Activated T-helper 1 cell treated with anti-CD3 and anti-CD28 coated beads, Interleukin-12 subunit alpha, Interleukin-12 subunit beta, Interleukin-2, Interleukin-4 antibody, amounts not matched to agents 30 ng/mL and 10 ng/mL and 1 ng/mL, durations not matched to agents 14 hours and 24 hours and 36 hours (primary cell): Measurements from ENCODE around the gene RAB25. TPM values are rescaled to one million over a fixed set of nuclear protein-coding genes. Genes with fewer than 3 reads are reported as not detected.
A peak's percentile ranks its signal among the peaks of the same experiment; 100 is the strongest.

Experiments
- DNase-seq: peaks from one replicate; pipeline ENCODE4 v3.0.0; 2021; ENCODE audit warnings: low spot score
- H3K27ac Mint-ChIP-seq: one replicate; pipeline ENCODE4 v1.8.0; 2021; ENCODE audit warnings: mild to moderate bottlenecking, mixed read lengths
- H3K27me3 Mint-ChIP-seq: one replicate; pipeline ENCODE4 v1.8.0; 2022; ENCODE audit warnings: mild to moderate bottlenecking, moderate library complexity, mixed read lengths; ENCODE audit not compliant: insufficient read depth
- H3K36me3 Mint-ChIP-seq: one replicate; pipeline ENCODE4 v1.8.0; 2021; ENCODE audit warnings: low read depth, mixed read lengths
- H3K4me1 Mint-ChIP-seq: one replicate; pipeline ENCODE4 v1.8.0; 2021; ENCODE audit warnings: low read depth, mixed read lengths
- H3K4me3 Mint-ChIP-seq: one replicate; pipeline ENCODE4 v1.8.0; 2021; ENCODE audit warnings: mild to moderate bottlenecking, moderate library complexity, mixed read lengths
- H3K9me3 Mint-ChIP-seq: one replicate; pipeline ENCODE4 v1.8.0; 2021; ENCODE audit warnings: mixed read lengths
- intact Hi-C: fragments of 100-400 bp; cut with micrococcal nuclease; formaldehyde crosslinking; loops from one replicate; pipeline ENCODE4 v1.15.1; 2024
- total RNA-seq: library from RNA; stranded (reverse); gene quantifications from 2 replicates; pipeline ENCODE4 v1.2.3, GENCODE V29; 2022

Gene RAB25
- total RNA-seq, 1 donor from 2014 or later = 0.18 TPM

DNA sequence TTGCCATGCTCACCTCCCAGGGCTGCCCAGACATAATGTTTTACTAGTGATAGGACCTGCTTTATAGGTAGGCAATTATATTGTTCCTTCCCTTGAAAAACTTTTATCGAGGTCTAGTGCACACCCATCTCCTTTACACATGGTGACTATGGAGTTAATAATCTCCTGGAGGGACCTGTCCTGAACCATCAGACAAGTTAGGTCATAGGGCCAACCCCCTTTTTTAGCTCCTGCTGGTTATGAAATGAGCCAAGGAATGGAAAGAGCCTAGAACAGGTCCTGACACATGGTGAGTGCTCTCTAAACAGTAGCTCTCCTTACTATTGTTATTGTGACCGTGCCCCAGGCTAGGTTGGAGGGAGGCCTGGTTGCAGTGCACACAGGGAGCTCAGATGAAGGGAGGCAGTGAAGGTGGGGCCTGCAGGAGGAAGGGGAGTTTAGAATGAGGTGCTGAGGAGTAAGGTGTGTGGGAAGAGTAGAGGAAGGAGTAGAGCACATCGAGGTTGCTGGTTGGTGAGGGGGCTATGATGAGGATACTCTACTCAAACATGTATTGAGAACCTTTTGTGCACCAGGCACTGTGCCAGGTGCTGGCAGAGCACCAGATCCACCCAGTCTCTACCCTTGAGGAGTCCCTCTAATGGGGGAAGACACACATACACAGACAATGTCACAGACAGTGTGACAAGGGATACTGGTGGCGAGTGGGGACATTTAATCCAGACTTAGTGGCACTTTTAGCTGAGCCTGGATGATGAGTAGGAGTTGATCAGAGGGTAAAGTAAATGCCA, 39.4 kb downstream of the RAB25 start:
- Mint-ChIP-seq H3K4me3 (no peak overlapping the region), H3K27ac (peak overlapping the region; percentile 24), H3K27me3 (peaks cover 23% of the 10 kb centered on the region), H3K9me3 (no peaks in the 10 kb centered on the region), H3K36me3 (peaks cover 3% of the 10 kb centered on the region), H3K4me1 (peaks cover 63% of the 10 kb centered on the region)
- intact Hi-C loops = no loop called here
- DNase-seq = no peak

DNA sequence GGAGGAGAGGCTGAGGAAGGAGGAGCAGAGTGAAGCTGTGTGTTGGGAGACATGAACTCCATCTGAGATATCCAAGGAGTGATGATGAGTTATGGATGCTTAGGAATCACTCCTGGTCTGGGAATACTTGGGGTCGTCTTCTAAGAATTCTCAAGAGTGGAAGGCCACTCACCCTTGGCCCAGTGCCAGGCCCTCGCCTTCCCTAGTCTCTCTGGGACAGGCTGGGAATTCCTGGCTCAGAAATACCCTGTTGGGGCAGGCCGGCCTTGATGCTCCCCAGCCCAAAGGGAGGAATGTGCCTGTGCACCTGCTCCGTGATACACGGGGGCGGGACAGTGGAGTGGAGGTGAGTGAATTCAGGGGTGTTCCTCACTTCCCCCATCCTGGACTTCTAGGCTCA, 40.9 kb downstream of the RAB25 start:
- H3K36me3 Mint-ChIP-seq = peaks cover 4% of the 10 kb centered on the region
- intact Hi-C loops = no loop called here
- H3K27me3 Mint-ChIP-seq = peaks cover 23% of the 10 kb centered on the region
- no peak overlapping the region for H3K4me3 Mint-ChIP-seq
- no peak overlapping the region for H3K27ac Mint-ChIP-seq
- no peaks in the 10 kb centered on the region for H3K9me3 Mint-ChIP-seq
- DNase-seq = no peak
- peaks cover 64% of the 10 kb centered on the region for H3K4me1 Mint-ChIP-seq

DNA sequence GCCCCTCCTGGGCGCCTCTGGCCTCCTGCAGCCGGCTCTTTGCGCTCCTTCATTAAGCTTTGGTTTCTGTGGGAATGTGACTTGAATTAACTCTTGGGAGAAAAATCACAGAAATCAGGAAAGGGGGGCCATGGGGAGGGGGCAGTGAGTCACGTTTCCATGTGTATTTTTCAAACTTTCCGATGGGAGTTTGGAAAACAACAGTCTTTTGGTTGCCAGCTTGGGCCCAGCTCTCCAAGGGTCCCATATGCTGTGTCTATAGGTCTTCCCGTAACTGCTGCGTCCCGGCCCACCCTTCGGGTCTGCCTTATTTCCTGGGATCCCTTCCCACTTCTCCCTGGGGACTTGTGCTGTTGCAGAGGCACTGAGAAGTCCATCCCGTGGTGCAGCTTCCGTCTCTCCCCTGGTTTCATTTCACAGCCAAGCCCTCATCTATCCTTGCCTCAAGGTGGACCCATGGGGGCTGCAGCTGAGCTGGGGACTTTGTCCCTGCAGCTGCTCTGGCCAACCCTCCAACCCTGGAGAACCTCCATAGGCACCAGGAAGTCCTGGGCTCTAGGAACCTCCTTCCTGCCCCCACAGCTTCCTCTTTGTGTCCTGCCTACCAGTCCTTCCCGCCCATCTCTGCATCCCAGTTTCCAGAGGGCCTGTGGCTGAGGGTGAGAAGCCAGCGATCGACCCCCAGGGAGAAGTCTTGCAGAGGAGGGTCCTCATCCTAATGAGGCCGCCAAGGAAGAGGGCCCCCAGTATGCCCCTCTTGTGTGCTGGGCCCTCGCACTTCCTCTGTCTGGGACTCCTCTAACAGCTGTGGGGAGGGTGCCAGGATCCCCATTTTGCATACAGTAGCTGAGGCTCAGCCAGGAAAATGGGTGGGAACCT, 41.9 kb downstream of the RAB25 start:
- Mint-ChIP-seq H3K9me3 (no peaks in the 10 kb centered on the region), H3K27me3 (peaks cover 23% of the 10 kb centered on the region), H3K36me3 (peaks cover 4% of the 10 kb centered on the region), H3K4me3 (no peak overlapping the region), H3K4me1 (peaks cover 62% of the 10 kb centered on the region), H3K27ac (peak overlapping the region; percentile 47)
- intact Hi-C loops = no loop called here
- DNase-seq = no peak

DNA sequence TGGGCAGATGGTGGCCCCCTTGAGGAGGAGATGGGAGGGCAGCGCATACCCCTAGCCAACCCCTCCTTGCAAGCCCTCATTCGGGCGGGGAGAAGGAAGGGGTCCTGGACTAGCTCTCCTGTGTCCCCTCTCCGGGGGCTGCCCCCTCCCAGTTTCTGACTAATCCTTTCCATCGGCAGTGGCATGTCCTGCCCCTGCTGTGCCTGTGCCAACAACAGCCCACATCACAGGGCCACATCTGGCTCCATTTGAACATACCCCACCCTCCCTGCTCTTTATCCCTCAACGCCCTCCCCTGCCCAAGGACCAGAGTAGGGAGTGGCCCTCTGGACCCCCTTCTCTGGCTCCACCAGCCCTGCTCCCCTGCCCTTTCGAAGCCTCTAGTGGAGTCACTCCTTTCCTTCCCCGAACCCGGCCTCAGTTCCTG, 42.6 kb downstream of the RAB25 start:
- Mint-ChIP-seq H3K9me3 (no peaks in the 10 kb centered on the region), H3K27me3 (peaks cover 19% of the 10 kb centered on the region), H3K4me1 (peaks cover 55% of the 10 kb centered on the region), H3K4me3 (no peak overlapping the region), H3K36me3 (peaks cover 2% of the 10 kb centered on the region), H3K27ac (peak overlapping the region; percentile 70)
- intact Hi-C loops = no loop called here
- no peak for DNase-seq

DNA sequence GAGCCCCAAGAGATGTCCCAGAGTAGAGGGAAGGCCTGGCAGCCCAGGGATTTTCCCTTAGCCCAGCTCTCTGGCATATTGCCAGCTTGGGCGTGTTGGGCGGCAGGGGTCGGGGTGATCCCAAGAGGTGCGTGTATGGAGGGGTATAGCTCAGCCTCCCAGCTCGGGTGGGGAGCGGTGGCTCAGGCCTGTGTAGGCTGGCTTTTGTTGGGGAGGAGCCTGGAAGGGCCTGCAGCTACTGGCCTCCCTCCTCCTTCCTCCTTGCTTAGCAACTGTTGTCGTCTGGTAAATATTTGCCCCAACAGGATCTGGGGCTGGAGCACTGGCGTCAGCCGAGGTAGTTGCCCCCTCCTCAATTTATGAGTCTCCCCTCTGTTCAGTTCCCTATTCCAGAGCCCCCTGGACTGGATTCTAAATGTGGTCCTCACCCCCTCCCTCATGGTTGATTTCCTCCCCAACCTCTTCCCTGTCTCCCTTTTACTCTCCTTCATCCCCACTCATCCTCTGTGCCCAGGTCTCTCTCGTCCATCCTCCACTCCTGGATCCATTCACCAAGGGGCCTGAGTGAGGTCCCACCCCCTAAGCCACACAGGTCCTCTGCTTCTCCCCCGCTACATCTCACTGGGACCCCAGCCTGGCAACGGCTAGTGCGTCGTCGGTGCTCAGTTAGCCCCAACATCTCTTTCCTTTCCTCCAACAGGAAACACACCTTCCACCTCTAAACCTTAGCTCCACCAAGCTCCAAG, 43.3 kb downstream of the RAB25 start:
- Mint-ChIP-seq H3K27me3 (peaks cover 20% of the 10 kb centered on the region), H3K9me3 (no peaks in the 10 kb centered on the region), H3K27ac (peak overlapping the region; percentile 70), H3K4me1 (peaks cover 54% of the 10 kb centered on the region), H3K36me3 (peaks cover 2% of the 10 kb centered on the region), H3K4me3 (peak overlapping the region; percentile 12)
- intact Hi-C loops = no loop called here
- no peak for DNase-seq

DNA sequence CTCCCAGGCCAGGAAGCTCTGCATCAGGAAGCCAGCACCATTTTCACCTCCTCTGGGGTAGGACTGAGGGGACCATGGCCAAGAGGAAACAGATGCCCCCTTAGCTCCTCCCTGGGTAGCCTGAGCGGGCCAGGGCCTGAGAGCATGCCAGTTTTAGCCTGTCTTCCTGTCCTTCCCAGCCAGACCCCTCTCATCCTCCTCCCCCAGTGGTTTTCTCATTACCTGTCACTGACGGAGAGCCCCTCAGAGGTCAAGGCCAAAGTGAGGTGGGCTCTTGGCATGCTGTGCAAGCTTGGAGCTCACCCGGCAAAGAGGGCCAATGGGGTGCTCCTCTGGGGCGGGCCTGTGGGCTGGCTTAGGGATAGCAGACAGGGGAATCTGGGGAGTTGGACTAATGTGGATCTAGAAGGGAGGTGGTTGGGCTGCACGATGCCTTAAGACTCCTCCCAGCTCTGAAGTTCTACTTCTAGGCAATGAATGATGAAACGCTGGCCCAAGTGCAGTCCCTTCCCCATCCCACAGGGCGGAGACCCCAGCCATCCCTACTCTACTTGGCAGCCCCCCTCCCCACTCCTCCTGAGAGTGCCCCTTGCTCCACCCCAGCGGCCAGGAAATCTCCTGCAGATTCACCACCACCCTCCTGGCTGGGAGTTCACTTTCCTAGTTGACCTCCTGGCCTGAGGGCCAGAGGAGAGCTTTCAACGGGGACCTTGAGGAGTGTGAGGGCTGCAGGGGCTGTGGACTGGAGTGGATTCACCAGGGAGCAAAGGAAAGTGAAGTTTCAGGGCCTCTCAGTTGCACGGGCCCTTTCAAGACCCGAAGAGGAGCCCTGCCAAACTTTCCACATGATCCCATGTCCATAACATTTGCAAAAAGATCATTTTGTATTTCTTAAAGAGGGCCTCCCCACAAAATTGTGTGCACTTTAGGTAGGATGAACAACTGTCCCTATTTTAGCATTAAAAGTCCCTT, 44.2 kb downstream of the RAB25 start:
- Mint-ChIP-seq H3K27ac (peak overlapping the region; percentile 88), H3K4me3 (peak overlapping the region; percentile 64), H3K4me1 (peaks cover 51% of the 10 kb centered on the region), H3K9me3 (no peaks in the 10 kb centered on the region), H3K36me3 (peaks cover 2% of the 10 kb centered on the region), H3K27me3 (peaks cover 24% of the 10 kb centered on the region)
- DNase-seq = no peak
- intact Hi-C loops = no loop called here

DNA sequence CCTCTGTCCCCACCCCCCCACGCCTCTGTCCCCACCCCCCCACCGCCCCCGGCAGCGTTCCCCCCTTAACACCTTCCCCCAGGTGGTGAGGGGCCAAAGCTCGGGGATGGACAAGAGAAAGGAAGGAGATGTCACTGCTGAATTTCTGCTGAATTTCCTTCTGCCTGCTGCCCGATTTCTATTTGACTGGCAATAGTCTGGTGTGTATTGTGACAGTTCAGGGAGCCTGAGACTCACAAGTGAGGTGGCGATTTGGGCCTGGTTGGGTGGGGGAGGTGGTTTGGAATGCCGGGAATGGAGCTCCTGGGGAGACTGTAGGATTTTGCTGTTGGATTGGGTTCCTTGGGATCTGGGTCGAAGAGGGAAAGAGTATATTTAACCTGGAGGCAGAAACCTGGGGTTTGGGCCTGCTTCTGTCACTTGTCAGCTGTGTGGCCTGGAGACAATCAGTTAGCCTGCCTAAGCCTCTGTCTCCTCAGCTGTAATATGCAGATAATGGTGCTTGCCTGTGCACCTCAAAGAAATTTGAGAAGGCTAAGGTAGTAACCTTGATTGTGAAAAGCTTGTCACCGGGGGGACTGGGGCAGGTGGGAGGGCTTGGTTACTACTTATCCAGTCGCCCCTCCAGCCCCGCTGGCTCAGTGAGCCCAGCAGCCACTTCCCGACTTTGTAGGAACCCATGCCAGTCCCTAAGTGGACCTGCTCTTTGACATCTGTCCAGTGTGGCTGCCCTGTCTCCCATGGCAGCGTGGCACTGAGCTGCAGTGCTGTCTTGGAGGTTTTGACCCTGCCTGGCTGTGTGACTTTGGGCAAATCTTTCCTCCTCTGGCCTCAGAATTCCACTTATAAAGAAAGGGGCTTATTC, 45.9 kb downstream of the RAB25 start:
- peaks cover 42% of the 10 kb centered on the region for H3K4me1 Mint-ChIP-seq

DNA sequence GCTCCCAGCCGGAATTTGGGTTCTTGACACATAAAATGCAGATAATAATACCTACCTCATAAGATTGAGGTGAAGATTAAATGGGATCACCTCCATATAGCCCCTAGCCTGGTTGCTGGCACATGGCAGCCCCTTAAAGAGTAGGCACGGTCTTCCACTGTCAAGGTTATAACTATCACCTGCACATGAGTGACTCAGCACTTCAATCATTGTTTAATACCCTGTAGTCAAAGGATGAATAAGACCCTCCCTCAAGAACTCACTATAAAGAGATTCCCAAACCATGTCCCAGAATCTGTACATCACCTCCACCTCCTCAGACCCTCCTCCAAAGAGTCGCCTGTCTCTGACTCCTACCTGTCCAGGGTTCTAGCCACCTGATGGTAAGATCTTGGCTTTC, 47.1 kb downstream of the RAB25 start:
- Mint-ChIP-seq H3K4me1 (peaks cover 42% of the 10 kb centered on the region), H3K36me3 (peaks cover 2% of the 10 kb centered on the region), H3K27ac (peak overlapping the region; percentile 59), H3K9me3 (no peaks in the 10 kb centered on the region), H3K27me3 (peaks cover 30% of the 10 kb centered on the region), H3K4me3 (no peak overlapping the region)
- no peak for DNase-seq
- intact Hi-C loops = no loop called here

More for the DNA sequence above, 45.9 kb downstream of the RAB25 start:
- Mint-ChIP-seq H3K9me3 (no peaks in the 10 kb centered on the region), H3K27ac (peak overlapping the region; percentile 100), H3K36me3 (peaks cover 2% of the 10 kb centered on the region), H3K4me3 (peak overlapping the region; percentile 75), H3K27me3 (peaks cover 23% of the 10 kb centered on the region)
- no peak for DNase-seq
- intact Hi-C loops = loop anchor here (1.0 kb wide), 4 partner anchors 7 to 111 kb away; partner anchors contain the start of gene LMNA

DNA sequence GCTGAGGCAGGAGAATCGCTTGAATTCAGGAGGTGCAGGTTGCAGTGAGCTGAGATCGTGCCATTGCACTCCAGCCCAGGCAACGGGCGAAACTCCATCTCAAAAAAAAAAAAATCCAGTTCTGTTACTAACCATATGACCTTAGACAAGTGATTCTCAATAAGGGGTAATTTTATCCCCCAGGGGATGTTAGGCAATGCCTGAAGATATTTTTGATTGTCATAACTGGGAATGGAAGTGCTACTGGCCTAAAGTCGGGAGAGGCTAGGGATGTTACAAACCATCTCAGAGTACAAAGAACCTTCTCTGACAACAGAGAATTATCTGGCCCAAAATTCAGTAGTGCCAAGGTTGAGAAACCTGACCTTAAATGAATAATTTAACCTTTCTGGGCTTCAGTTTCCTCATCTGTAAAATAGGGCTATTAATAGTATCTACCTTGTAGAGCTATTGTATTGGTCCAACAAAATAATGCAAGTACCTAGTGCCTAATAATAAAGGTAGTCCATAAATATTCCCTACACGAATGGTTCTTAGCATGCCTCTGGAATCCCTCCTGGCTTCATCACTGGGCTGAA, 47.8 kb downstream of the RAB25 start:
- peaks cover 2% of the 10 kb centered on the region for H3K36me3 Mint-ChIP-seq
- H3K9me3 Mint-ChIP-seq = no peaks in the 10 kb centered on the region
- H3K4me3 Mint-ChIP-seq = no peak overlapping the region
- no peak overlapping the region for H3K27ac Mint-ChIP-seq
- H3K4me1 Mint-ChIP-seq = peaks cover 42% of the 10 kb centered on the region
- no peak for DNase-seq
- peaks cover 36% of the 10 kb centered on the region for H3K27me3 Mint-ChIP-seq
- intact Hi-C loops = no loop called here

DNA sequence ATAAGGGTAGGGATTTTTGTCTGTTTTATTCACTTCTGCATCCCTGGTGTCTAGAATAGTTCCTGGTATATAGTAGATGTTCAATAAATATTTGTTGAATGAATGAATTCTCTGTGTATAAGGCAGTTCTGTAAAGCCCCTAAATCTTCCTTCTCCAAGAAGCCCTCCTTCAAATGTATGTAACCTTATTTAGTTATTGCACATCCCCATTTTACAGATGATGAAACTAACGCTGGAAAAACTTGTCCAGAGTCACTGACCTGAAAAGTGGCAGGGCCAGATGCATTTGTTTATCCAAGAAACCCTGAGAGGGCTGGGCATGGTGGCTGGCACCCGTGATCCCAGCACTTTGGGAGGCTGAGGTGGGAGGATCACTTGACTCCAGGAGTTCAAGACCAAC, 49.3 kb downstream of the RAB25 start:
- Mint-ChIP-seq H3K4me3 (no peak overlapping the region), H3K27ac (peak overlapping the region; percentile 42), H3K36me3 (peaks cover 2% of the 10 kb centered on the region), H3K27me3 (peaks cover 45% of the 10 kb centered on the region), H3K4me1 (peaks cover 37% of the 10 kb centered on the region), H3K9me3 (no peaks in the 10 kb centered on the region)
- DNase-seq = no peak
- intact Hi-C loops = no loop called here

DNA sequence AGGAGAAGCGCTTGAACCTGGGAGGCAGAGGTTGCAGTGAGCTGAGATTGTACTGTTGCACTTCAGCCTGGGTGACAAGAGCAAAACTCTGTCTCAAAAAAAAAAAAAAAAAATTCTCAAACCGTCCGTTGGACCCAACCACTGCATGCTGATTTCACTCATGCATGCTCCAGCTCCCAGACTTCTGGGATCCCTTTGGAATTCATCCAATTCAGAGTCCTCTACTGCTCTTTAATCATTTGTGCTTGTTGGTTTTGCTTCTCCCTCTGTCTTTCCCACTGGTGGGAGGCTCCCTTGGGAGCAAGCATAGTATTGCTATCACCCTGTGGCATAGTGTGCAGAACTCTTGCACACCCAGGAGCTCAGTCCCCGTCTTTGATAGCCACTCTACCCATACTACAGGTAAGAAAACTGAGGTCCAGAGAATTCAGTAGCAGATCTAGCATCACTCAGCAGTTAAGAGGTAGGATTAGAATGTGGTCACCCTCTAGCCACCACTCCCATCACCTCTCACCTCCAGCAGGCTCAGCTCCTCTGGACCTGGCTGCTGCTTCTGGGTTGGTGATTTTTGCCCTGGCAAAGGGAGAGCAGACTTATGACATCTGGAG, 50.5 kb downstream of the RAB25 start:
- intact Hi-C loops = no loop called here
- H3K9me3 Mint-ChIP-seq = no peaks in the 10 kb centered on the region

More for the DNA sequence above, 50.5 kb downstream of the RAB25 start:
- no peak overlapping the region for H3K27ac Mint-ChIP-seq
- H3K4me3 Mint-ChIP-seq = no peak overlapping the region
- peaks cover 52% of the 10 kb centered on the region for H3K27me3 Mint-ChIP-seq
- H3K4me1 Mint-ChIP-seq = peaks cover 35% of the 10 kb centered on the region
- peaks cover 4% of the 10 kb centered on the region for H3K36me3 Mint-ChIP-seq
- DNase-seq = no peak
